Progenitor cell of endocrine pancreas (in vitro differentiated cells): ENCODE results near the gene SMARCA5. TPM values are rescaled to one million over a fixed set of nuclear protein-coding genes. Genes with fewer than 3 reads are reported as not detected.

ENCODE experiments used
- DNase-seq: peaks from one replicate; pipeline ENCODE4 v3.0.0; 2021; ENCODE audit warnings: low spot score; ENCODE audit not compliant: unreplicated experiment
- H3K27ac Mint-ChIP-seq: 2 replicates; pipeline ENCODE4 v1.8.0; 2021; ENCODE audit warnings: mild to moderate bottlenecking, moderate library complexity, mixed read lengths
- H3K27me3 Mint-ChIP-seq: 2 replicates; pipeline ENCODE4 v1.8.0; 2021; ENCODE audit warnings: mixed read lengths
- H3K36me3 Mint-ChIP-seq: 2 replicates; pipeline ENCODE4 v1.8.0; 2022; ENCODE audit warnings: mixed read lengths; ENCODE audit not compliant: insufficient read depth
- H3K4me1 Mint-ChIP-seq: 2 replicates; pipeline ENCODE4 v1.8.0; 2021; ENCODE audit warnings: low read depth, mixed read lengths
- H3K4me3 Mint-ChIP-seq: 2 replicates; pipeline ENCODE4 v1.8.0; 2021; ENCODE audit warnings: low read depth, mild to moderate bottlenecking, moderate library complexity, mixed read lengths
- H3K9me3 Mint-ChIP-seq: 2 replicates; pipeline ENCODE4 v1.8.0; 2021; ENCODE audit warnings: low read depth, mixed read lengths
- long read RNA-seq: library from polyadenylated mRNA; unstranded; transcript quantifications from one replicate; pipeline ENCODE4 v2.0.0, GENCODE V29; 2020
- total RNA-seq: library from RNA; stranded (reverse); gene quantifications from 2 replicates; pipeline ENCODE4 v1.2.1, GENCODE V29; 2021
- TF ChIP-seq, protein P1 (sequence below): fragments of 200-600 bp; sonication (generic); IDR thresholded peaks from one replicate; pipeline ENCODE4 v1.5.0; 2021; ENCODE audit warnings: antibody characterized with exemption, mild to moderate bottlenecking; ENCODE audit not compliant: unreplicated experiment

Gene SMARCA5
- 86.2 and 88.7 TPM in 2 replicates for total RNA-seq
- long read RNA-seq, full-length matches to known transcripts, result 68 of 858 reads
- long read RNA-seq, partial matches to known transcripts, result 740 of 858 reads
- long read RNA-seq, other reads (novel, unspliced or antisense), result 50 of 858 reads

DNA sequence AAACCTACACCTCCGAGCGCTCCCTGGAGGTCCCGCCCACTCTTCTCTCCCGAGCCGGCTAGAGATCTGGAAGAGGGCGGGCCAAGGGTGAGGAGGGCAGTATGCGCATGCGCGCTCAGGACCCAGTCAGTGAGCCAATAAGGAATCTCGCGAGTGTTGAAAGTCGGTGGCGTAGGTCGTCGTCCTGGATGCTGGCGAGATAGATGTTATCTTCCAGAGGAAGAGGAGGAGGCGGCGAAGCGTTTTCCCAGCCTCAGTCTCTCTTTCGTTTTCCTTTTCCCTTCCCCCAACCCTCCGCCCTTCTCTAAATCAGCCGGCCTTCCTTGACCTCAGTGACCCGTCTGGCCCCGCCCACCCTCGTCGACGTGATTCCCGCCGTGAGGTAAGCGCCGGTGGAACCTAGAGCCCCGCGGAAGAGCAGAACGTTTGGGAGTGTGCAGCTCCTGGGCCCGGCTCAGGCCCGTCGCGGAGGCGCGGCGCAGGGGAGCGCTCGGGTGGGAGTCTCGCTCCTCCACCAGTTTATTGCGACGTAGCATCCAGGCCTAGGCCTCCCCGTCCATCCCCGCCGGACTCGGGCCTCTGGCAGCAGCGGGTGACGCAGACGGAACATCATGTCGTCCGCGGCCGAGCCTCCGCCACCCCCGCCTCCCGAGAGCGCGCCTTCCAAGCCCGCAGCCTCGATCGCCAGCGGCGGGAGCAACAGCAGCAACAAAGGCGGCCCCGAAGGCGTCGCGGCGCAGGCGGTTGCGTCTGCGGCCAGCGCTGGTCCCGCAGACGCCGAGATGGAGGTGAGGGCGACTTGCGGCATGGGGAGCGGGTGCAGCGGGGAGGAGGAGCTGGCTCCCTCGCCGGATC is at the start of gene SMARCA5:
Gene SMARCA5, plus strand, starts transcription at position 389 of the 855 bp plus-strand sequence. Its CDS starts 223 bp downstream, at position 612.
- Mint-ChIP-seq H3K9me3 (no peaks in the 10 kb centered on the region), H3K4me3 (peak within 1 kb of the TSS; percentile 89), H3K27me3 (no peaks in the 10 kb centered on the region), H3K27ac (peak within 1 kb of the TSS; percentile 98), H3K36me3 (peaks cover 8% of the 10 kb centered on the region), H3K4me1 (peaks cover 18% of the 10 kb centered on the region)
- peak; percentile 87 for DNase-seq
- TF ChIP-seq, protein P1, sequence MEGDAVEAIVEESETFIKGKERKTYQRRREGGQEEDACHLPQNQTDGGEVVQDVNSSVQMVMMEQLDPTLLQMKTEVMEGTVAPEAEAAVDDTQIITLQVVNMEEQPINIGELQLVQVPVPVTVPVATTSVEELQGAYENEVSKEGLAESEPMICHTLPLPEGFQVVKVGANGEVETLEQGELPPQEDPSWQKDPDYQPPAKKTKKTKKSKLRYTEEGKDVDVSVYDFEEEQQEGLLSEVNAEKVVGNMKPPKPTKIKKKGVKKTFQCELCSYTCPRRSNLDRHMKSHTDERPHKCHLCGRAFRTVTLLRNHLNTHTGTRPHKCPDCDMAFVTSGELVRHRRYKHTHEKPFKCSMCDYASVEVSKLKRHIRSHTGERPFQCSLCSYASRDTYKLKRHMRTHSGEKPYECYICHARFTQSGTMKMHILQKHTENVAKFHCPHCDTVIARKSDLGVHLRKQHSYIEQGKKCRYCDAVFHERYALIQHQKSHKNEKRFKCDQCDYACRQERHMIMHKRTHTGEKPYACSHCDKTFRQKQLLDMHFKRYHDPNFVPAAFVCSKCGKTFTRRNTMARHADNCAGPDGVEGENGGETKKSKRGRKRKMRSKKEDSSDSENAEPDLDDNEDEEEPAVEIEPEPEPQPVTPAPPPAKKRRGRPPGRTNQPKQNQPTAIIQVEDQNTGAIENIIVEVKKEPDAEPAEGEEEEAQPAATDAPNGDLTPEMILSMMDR, result no peak

- Mint-ChIP-seq H3K9me3 (no peaks in the 10 kb centered on the region), H3K4me1 (no peaks in the 10 kb centered on the region), H3K27me3 (no peaks in the 10 kb centered on the region), H3K27ac (no peak overlapping the region), H3K36me3 (peaks cover 6% of the 10 kb centered on the region), H3K4me3 (no peak overlapping the region)
- TF ChIP-seq, protein P1, result no peak
- no peak for DNase-seq
These were observed 40.0 kb upstream of the SMARCA5 start for GRCh38 chr4:143473334-143474126.

DNA sequence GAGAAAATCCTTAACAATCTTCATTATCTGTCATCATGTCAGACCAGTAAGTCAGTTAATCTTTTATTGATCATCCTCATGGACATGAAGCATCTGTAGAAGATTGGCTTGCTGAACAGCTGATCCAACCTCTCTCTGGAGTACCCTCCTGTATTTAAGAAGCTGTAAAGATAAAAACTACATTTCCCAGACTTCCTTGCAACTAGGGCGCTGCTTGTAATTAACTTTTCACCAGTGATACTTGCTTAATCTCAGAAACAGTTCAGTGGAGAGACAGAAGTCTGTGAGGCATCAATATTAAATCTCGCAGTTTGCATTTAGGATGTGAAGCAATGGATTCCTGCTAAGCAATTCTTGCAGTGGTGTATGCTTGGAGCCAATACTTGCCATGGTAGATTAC is 36.0 kb upstream of the SMARCA5 start:
- H3K4me3 Mint-ChIP-seq, result no peak overlapping the region
- no peaks in the 10 kb centered on the region for H3K9me3 Mint-ChIP-seq
- peaks cover 3% of the 10 kb centered on the region for H3K36me3 Mint-ChIP-seq
- H3K4me1 Mint-ChIP-seq, result no peaks in the 10 kb centered on the region
- DNase-seq, result no peak
- TF ChIP-seq, protein P1, result no peak
- no peak overlapping the region for H3K27ac Mint-ChIP-seq
- no peaks in the 10 kb centered on the region for H3K27me3 Mint-ChIP-seq

DNA sequence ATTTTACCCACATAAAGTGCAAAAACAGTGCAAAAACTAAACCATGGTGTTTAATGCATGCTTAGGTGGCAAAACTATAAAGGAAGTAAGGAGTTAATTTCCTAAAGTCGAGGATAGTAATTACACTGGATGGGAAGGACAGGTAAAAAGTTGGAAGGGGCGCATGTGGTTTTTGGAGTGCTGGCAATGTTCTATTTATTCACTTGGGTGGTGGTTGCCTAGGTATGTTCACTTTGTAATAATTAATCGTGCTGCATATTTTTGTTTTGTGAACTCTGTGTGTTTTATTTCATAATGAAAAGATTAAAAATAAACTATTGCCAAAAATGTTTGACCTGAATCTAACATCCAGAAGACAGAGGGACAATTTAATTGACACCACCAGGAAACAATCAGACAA is 32.1 kb upstream of the SMARCA5 start:
- H3K27ac Mint-ChIP-seq, result no peak overlapping the region

More for the DNA sequence above, 32.1 kb upstream of the SMARCA5 start:
- TF ChIP-seq, protein P1, result no peak
- no peaks in the 10 kb centered on the region for H3K9me3 Mint-ChIP-seq
- H3K27me3 Mint-ChIP-seq, result peaks cover 5% of the 10 kb centered on the region
- no peak for DNase-seq
- H3K36me3 Mint-ChIP-seq, result no peaks in the 10 kb centered on the region
- H3K4me3 Mint-ChIP-seq, result no peak overlapping the region
- H3K4me1 Mint-ChIP-seq, result no peaks in the 10 kb centered on the region
